ENCODE data around the gene GRB2. TPM values are rescaled to one million over a fixed set of nuclear protein-coding genes. Genes with fewer than 3 reads are reported as not detected.
"Not testable (repeated sequence)": the region's sequence is repeated elsewhere in the genome, so short reads cannot be mapped to it uniquely, and the experiment has no call there.

GRB2 gene
- total and polyA plus RNA-seq, 2 experiments from 2014 or later = 65.0 to 96.6 TPM

GRCh38 chr17:75301049-75301448, 104.4 kb downstream of the GRB2 start:
- in situ Hi-C loops (cut with MboI) = no loop called here
- Histone ChIP-seq H3K4me2 (ENCODE audit: unreplicated experiment) (no peak overlapping the region), H3K79me2 (ENCODE audit: insufficient read depth) (no peaks in the 10 kb centered on the region), H3K27ac (no peak overlapping the region), H4K20me1 (ENCODE audit: insufficient read depth) (no peaks in the 10 kb centered on the region), H3F3A (ENCODE audit: insufficient read depth) (no peaks in the 10 kb centered on the region), H3K4me3 (no peak overlapping the region), H3K27me3 (replicated peaks; ENCODE audit: insufficient read depth) (no peaks in the 10 kb centered on the region), H3K36me3 (ENCODE audit: low read depth) (no peaks in the 10 kb centered on the region), H3K9me2 (ENCODE audit: insufficient read depth) (no peaks in the 10 kb centered on the region), H2AFZ (no peak overlapping the region), H3K4me1 (ENCODE audit: insufficient read depth) (no peaks in the 10 kb centered on the region), H3K9ac (no peak overlapping the region), H3K9me3 (ENCODE audit: low read depth) (no peaks in the 10 kb centered on the region)
- TF ChIP-seq EZH2phosphoT487 (IDR thresholded peaks at IDR 0.05; ENCODE audit: insufficient read depth, low read depth) = no peak
- TF ChIP-seq EZH2 (IDR thresholded peaks at IDR 0.05; ENCODE audit: insufficient read depth, poor library complexity, severe bottlenecking) = no peak
- 73 to 74% methylated on average over 9 of the region's 9 CpGs for WGBS, 2 experiments (ENCODE audit: low coverage in 1 of 2, low lambda C conversion rate in 2 of 2, missing lambda C conversion rate in 2 of 2)
- no peak for DNase-seq

GRCh38 chr17:75300280-75300679, 105.2 kb downstream of the GRB2 start:
- 49 to 60% methylated on average over 7 of the region's 7 CpGs for WGBS, 2 experiments (ENCODE audit: low coverage in 1 of 2, low lambda C conversion rate in 2 of 2, missing lambda C conversion rate in 2 of 2)
- no peak for TF ChIP-seq EZH2 (IDR thresholded peaks at IDR 0.05; ENCODE audit: insufficient read depth, poor library complexity, severe bottlenecking)
- TF ChIP-seq EZH2phosphoT487 (IDR thresholded peaks at IDR 0.05; ENCODE audit: insufficient read depth, low read depth) = no peak
- H3K4me3 ChIP-seq = no peak overlapping the region

GRCh38 chr17:75295201-75296158, 110.0 kb downstream of the GRB2 start:
- Histone ChIP-seq H3K9me3 (ENCODE audit: low read depth) (no peaks in the 10 kb centered on the region), H3K27me3 (replicated peaks; ENCODE audit: insufficient read depth) (no peaks in the 10 kb centered on the region), H3F3A (ENCODE audit: insufficient read depth) (no peaks in the 10 kb centered on the region), H3K4me1 (ENCODE audit: insufficient read depth) (no peaks in the 10 kb centered on the region), H3K9ac (no peak overlapping the region), H2AFZ (no peak overlapping the region), H3K27ac (no peak overlapping the region), H3K79me2 (ENCODE audit: insufficient read depth) (no peaks in the 10 kb centered on the region), H4K20me1 (ENCODE audit: insufficient read depth) (no peaks in the 10 kb centered on the region), H3K36me3 (ENCODE audit: low read depth) (no peaks in the 10 kb centered on the region), H3K9me2 (ENCODE audit: insufficient read depth) (no peaks in the 10 kb centered on the region), H3K4me3 (no peak overlapping the region), H3K4me2 (ENCODE audit: unreplicated experiment) (no peak overlapping the region)
- in situ Hi-C loops (cut with MboI) = no loop called here
- WGBS, 2 experiments (ENCODE audit: low coverage in 1 of 2, low lambda C conversion rate in 2 of 2, missing lambda C conversion rate in 2 of 2) = 83 to 88% methylated on average over 8 of the region's 8 CpGs
- no peak for TF ChIP-seq EZH2phosphoT487 (IDR thresholded peaks at IDR 0.05; ENCODE audit: insufficient read depth, low read depth)
- no peak for TF ChIP-seq EZH2 (IDR thresholded peaks at IDR 0.05; ENCODE audit: insufficient read depth, poor library complexity, severe bottlenecking)
- no peak for DNase-seq

More at GRCh38 chr17:75300280-75300679, 105.2 kb downstream of the GRB2 start:
- Histone ChIP-seq H4K20me1 (ENCODE audit: insufficient read depth) (no peaks in the 10 kb centered on the region), H3K27me3 (replicated peaks; ENCODE audit: insufficient read depth) (no peaks in the 10 kb centered on the region), H3K27ac (no peak overlapping the region), H3K9ac (no peak overlapping the region), H3K9me2 (ENCODE audit: insufficient read depth) (no peaks in the 10 kb centered on the region), H3K4me1 (ENCODE audit: insufficient read depth) (no peaks in the 10 kb centered on the region), H3K79me2 (ENCODE audit: insufficient read depth) (no peaks in the 10 kb centered on the region), H2AFZ (no peak overlapping the region), H3K9me3 (ENCODE audit: low read depth) (no peaks in the 10 kb centered on the region), H3K4me2 (ENCODE audit: unreplicated experiment) (no peak overlapping the region), H3F3A (ENCODE audit: insufficient read depth) (no peaks in the 10 kb centered on the region), H3K36me3 (ENCODE audit: low read depth) (no peaks in the 10 kb centered on the region)
- in situ Hi-C loops (cut with MboI) = no loop called here
- DNase-seq = no peak

GRCh38 chr17:75292810-75293448, 112.5 kb downstream of the GRB2 start:
- H3K36me3 ChIP-seq (ENCODE audit: low read depth); DNase-seq; H3K27me3 ChIP-seq (replicated peaks; ENCODE audit: insufficient read depth); H3K27ac ChIP-seq; H4K20me1 ChIP-seq (ENCODE audit: insufficient read depth); H3K9me3 ChIP-seq (ENCODE audit: low read depth); in situ Hi-C loops (cut with MboI); H3K9ac ChIP-seq; H3K79me2 ChIP-seq (ENCODE audit: insufficient read depth); H3K4me3 ChIP-seq; H3K9me2 ChIP-seq (ENCODE audit: insufficient read depth); H3K4me2 ChIP-seq (ENCODE audit: unreplicated experiment); H3F3A ChIP-seq (ENCODE audit: insufficient read depth); H2AFZ ChIP-seq; H3K4me1 ChIP-seq (ENCODE audit: insufficient read depth): not testable (repeated sequence)
- WGBS, 2 experiments (ENCODE audit: low coverage in 1 of 2, low lambda C conversion rate in 2 of 2, missing lambda C conversion rate in 2 of 2) = 70 to 77% methylated on average over 12 to 16 of the region's 16 CpGs

Measured in GM23248 (cell line).